Measurements from ENCODE around the gene EARS2.

- TF ChIP-seq CTCF (IDR thresholded peaks at IDR 0.05), result no peak
- TF ChIP-seq USF2 (CRISPR knock-in tag; IDR thresholded peaks at IDR 0.05), result no peak
- TF ChIP-seq, protein P1, sequence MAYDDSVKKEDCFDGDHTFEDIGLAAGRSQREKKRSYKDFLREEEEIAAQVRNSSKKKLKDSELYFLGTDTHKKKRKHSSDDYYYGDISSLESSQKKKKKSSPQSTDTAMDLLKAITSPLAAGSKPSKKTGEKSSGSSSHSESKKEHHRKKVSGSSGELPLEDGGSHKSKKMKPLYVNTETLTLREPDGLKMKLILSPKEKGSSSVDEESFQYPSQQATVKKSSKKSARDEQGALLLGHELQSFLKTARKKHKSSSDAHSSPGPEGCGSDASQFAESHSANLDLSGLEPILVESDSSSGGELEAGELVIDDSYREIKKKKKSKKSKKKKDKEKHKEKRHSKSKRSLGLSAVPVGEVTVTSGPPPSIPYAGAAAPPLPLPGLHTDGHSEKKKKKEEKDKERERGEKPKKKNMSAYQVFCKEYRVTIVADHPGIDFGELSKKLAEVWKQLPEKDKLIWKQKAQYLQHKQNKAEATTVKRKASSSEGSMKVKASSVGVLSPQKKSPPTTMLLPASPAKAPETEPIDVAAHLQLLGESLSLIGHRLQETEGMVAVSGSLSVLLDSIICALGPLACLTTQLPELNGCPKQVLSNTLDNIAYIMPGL (CRISPR knock-in tag; IDR thresholded peaks at IDR 0.05), result no peak
- no peak for TF ChIP-seq ATF3 (CRISPR knock-in tag; conservative IDR thresholded peaks at IDR 0.05)
- no peak for TF ChIP-seq GABPB1 (CRISPR knock-in tag; IDR thresholded peaks at IDR 0.05)
- no peak for TF ChIP-seq SMAD3 (CRISPR knock-in tag; IDR thresholded peaks at IDR 0.05; ENCODE audit: borderline replicate concordance)
- TF ChIP-seq NFYB (CRISPR knock-in tag; conservative IDR thresholded peaks at IDR 0.05; ENCODE audit: low read depth), result no peak
- no peak for TF ChIP-seq ATF1 (CRISPR knock-in tag; IDR thresholded peaks at IDR 0.05)
- TF ChIP-seq MAX (CRISPR knock-in tag; IDR thresholded peaks at IDR 0.05), result no peak
- TF ChIP-seq, protein P2, sequence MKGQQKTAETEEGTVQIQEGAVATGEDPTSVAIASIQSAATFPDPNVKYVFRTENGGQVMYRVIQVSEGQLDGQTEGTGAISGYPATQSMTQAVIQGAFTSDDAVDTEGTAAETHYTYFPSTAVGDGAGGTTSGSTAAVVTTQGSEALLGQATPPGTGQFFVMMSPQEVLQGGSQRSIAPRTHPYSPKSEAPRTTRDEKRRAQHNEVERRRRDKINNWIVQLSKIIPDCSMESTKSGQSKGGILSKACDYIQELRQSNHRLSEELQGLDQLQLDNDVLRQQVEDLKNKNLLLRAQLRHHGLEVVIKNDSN (CRISPR knock-in tag; IDR thresholded peaks at IDR 0.05), result no peak
- TF ChIP-seq ETV6 (CRISPR knock-in tag; IDR thresholded peaks at IDR 0.05), result no peak
- TF ChIP-seq TCF7 (CRISPR knock-in tag; IDR thresholded peaks at IDR 0.05; ENCODE audit: low read depth), result no peak
- no peak for TF ChIP-seq E2F1 (CRISPR knock-in tag; IDR thresholded peaks at IDR 0.05)
Observed at GRCh38 chr16:23497543-23497868, 59.6 kb downstream of the EARS2 start.

Data from WTC11 (cell line).